OCI-LY3 (cell line): Measurements from ENCODE around the gene SMAD7.

Experiments used
- EZH2phosphoT487 ChIP-seq: fragments of 200-600 bp; shearing (Covaris generic); IDR thresholded peaks from 2 replicates; pipeline ENCODE4 v1.6.1; 2018; ENCODE audit warnings: antibody characterized with exemption, mixed run types, low read depth
- TF ChIP-seq, protein P1 (sequence below): fragments of 200-600, 300-600 bp; sonication (generic); IDR thresholded peaks from 2 replicates; pipeline ENCODE4 v1.5.1; 2014; ENCODE audit warnings: antibody characterized with exemption, low read length, low read depth

DNA sequence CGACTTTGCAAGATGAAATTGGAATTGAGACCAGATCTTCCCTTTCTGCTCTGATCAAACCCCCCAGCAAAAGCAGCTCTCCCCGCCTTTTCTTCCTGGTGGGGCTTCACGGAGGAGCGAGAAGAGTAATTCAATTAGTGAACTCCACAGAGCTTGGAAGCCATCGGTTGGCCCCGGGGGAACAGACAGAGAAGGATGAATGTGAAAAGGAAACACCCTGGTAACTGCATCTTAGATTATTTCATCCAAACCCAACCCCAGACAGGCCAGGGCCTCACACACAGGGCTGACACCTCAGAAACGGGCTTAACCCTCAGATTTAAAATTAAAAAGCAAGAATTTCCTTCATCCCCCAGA, 18.3 kb downstream of the SMAD7 start:
- no peak for TF ChIP-seq EZH2phosphoT487
- TF ChIP-seq, protein P1, sequence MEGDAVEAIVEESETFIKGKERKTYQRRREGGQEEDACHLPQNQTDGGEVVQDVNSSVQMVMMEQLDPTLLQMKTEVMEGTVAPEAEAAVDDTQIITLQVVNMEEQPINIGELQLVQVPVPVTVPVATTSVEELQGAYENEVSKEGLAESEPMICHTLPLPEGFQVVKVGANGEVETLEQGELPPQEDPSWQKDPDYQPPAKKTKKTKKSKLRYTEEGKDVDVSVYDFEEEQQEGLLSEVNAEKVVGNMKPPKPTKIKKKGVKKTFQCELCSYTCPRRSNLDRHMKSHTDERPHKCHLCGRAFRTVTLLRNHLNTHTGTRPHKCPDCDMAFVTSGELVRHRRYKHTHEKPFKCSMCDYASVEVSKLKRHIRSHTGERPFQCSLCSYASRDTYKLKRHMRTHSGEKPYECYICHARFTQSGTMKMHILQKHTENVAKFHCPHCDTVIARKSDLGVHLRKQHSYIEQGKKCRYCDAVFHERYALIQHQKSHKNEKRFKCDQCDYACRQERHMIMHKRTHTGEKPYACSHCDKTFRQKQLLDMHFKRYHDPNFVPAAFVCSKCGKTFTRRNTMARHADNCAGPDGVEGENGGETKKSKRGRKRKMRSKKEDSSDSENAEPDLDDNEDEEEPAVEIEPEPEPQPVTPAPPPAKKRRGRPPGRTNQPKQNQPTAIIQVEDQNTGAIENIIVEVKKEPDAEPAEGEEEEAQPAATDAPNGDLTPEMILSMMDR = no peak
